HG03342 (cell line): Measurements from ENCODE around the gene SSBP3.
"Not testable (repeated sequence)": the region's sequence is repeated elsewhere in the genome, so short reads cannot be mapped to it uniquely, and the experiment has no call there.

Source experiments
- ATAC-seq: cut with Tn5 transposase; IDR thresholded peaks from one replicate; pipeline ENCODE4 v1.9.1; 2021; ENCODE audit warnings: mild to moderate bottlenecking, moderate library complexity; ENCODE audit not compliant: unreplicated experiment

The SSBP3 gene

GRCh38 chr1:54353959-54354358 lies 52.2 kb downstream of the SSBP3 start:
- ATAC-seq, result no peak

GRCh38 chr1:54352755-54353154 lies 53.4 kb downstream of the SSBP3 start:
- no peak for ATAC-seq

- ATAC-seq, result no peak
Measured at GRCh38 chr1:54350360-54350759, 55.8 kb downstream of the SSBP3 start.

- no peak for ATAC-seq
Measured at GRCh38 chr1:54348700-54349021, 57.5 kb downstream of the SSBP3 start.

GRCh38 chr1:54347955-54348699 lies 58.1 kb downstream of the SSBP3 start:
- ATAC-seq, result no peak

- no peak for ATAC-seq
Measured at GRCh38 chr1:54347261-54347954, 58.8 kb downstream of the SSBP3 start.

- ATAC-seq, result not testable (repeated sequence)
Measured at GRCh38 chr1:54345548-54345947, 60.6 kb downstream of the SSBP3 start.

GRCh38 chr1:54345116-54345515 lies 61.1 kb downstream of the SSBP3 start:
- no peak for ATAC-seq

GRCh38 chr1:54342742-54343687 lies 63.2 kb downstream of the SSBP3 start:
- ATAC-seq, result no peak

- no peak for ATAC-seq
Measured at GRCh38 chr1:54342288-54342687, 63.9 kb downstream of the SSBP3 start.

- ATAC-seq, result no peak
Measured at GRCh38 chr1:54341763-54342162, 64.4 kb downstream of the SSBP3 start.

- no peak for ATAC-seq
Measured at GRCh38 chr1:54340878-54341277, 65.3 kb downstream of the SSBP3 start.

- no peak for ATAC-seq
Measured at GRCh38 chr1:54340434-54340833, 65.8 kb downstream of the SSBP3 start.

GRCh38 chr1:54339126-54339525 lies 67.1 kb downstream of the SSBP3 start:
- no peak for ATAC-seq

- no peak for ATAC-seq
Measured at GRCh38 chr1:54338464-54338863, 67.7 kb downstream of the SSBP3 start.

GRCh38 chr1:54337928-54338327 lies 68.3 kb downstream of the SSBP3 start:
- no peak for ATAC-seq

GRCh38 chr1:54337034-54337433 lies 69.2 kb downstream of the SSBP3 start:
- ATAC-seq, result no peak

- no peak for ATAC-seq
Measured at GRCh38 chr1:54336116-54336515, 70.1 kb downstream of the SSBP3 start.

GRCh38 chr1:54335755-54336108 lies 70.5 kb downstream of the SSBP3 start:
- ATAC-seq, result no peak

- ATAC-seq, result no peak
Measured at GRCh38 chr1:54335011-54335754, 71.0 kb downstream of the SSBP3 start.
